Mesendoderm (in vitro differentiated cells): ENCODE data around the gene GATC.
A peak's percentile ranks its signal among the peaks of the same experiment; 100 is the strongest.
"Not testable (repeated sequence)": the region's sequence is repeated elsewhere in the genome, so short reads cannot be mapped to it uniquely, and the experiment has no call there.

Experiments
- DNase-seq: peaks from one replicate; pipeline ENCODE4 v3.0.0; 2013
- H2AK5ac ChIP-seq: 2 replicates; pipeline ENCODE4 v1.6.1; 2013; ENCODE audit warnings: low read length, inconsistent platforms
- H2BK120ac ChIP-seq: 2 replicates; pipeline ENCODE4 v1.6.1; 2013; ENCODE audit warnings: low read depth, mild to moderate bottlenecking, low read length, moderate library complexity, mixed read lengths
- H2BK15ac ChIP-seq: replicated peaks from 2 replicates; pipeline ENCODE4 v1.6.1; 2013; ENCODE audit warnings: low read depth, mild to moderate bottlenecking, moderate library complexity
- H2BK5ac ChIP-seq: 2 replicates; pipeline ENCODE4 v1.6.1; 2013; ENCODE audit warnings: low read length, inconsistent platforms
- H3K18ac ChIP-seq: 2 replicates; pipeline ENCODE4 v1.6.1; 2013; ENCODE audit warnings: mild to moderate bottlenecking, low read length, mixed read lengths
- H3K23ac ChIP-seq: one replicate; pipeline ENCODE4 v1.6.1; 2013; ENCODE audit warnings: low read length
- H3K27ac ChIP-seq: 2 replicates; pipeline ENCODE4 v1.5.1; 2013; ENCODE audit warnings: low read depth, mild to moderate bottlenecking, inconsistent platforms, low read length, moderate library complexity
- H3K27me3 ChIP-seq: 2 replicates; pipeline ENCODE4 v1.6.1; 2013; ENCODE audit warnings: low read length, control low read depth, mild to moderate bottlenecking, inconsistent platforms; ENCODE audit not compliant: insufficient read depth, poor library complexity
- H3K36me3 ChIP-seq: 2 replicates; pipeline ENCODE4 v1.6.1; 2013; ENCODE audit warnings: low read length, inconsistent platforms; ENCODE audit not compliant: control insufficient read depth, insufficient read depth
- H3K4ac ChIP-seq: one replicate; pipeline ENCODE4 v1.6.1; 2013; ENCODE audit warnings: low read depth, mild to moderate bottlenecking, low read length, moderate library complexity
- H3K4me1 ChIP-seq: 2 replicates; pipeline ENCODE4 v1.6.1; 2013; ENCODE audit warnings: low read depth, low read length, inconsistent platforms; ENCODE audit not compliant: control insufficient read depth
- H3K4me2 ChIP-seq: 2 replicates; pipeline ENCODE4 v1.6.1; 2013; ENCODE audit warnings: low read length
- H3K4me3 ChIP-seq: 2 replicates; pipeline ENCODE4 v1.5.1; 2013; ENCODE audit warnings: mild to moderate bottlenecking, low read length
- H3K56ac ChIP-seq: one replicate; pipeline ENCODE4 v1.6.1; 2013; ENCODE audit warnings: low read length
- H3K79me1 ChIP-seq: 2 replicates; pipeline ENCODE4 v1.6.1; 2013; ENCODE audit warnings: low read length, inconsistent platforms
- H3K79me2 ChIP-seq: 2 replicates; pipeline ENCODE4 v1.6.1; 2013; ENCODE audit warnings: mild to moderate bottlenecking, low read length; ENCODE audit not compliant: control insufficient read depth, insufficient read depth
- H3K9ac ChIP-seq: 2 replicates; pipeline ENCODE4 v1.6.1; 2013; ENCODE audit warnings: low read length, inconsistent platforms
- H4K5ac ChIP-seq: one replicate; pipeline ENCODE4 v1.6.1; 2013; ENCODE audit warnings: low read length
- H4K8ac ChIP-seq: one replicate; pipeline ENCODE4 v1.6.1; 2013; ENCODE audit warnings: low read depth, mild to moderate bottlenecking, control low read depth, low read length, moderate library complexity
- WGBS: extraction: QIAGEN DNeasy Blood & Tissue Kit; methylation state at CpG from one replicate; pipeline ENCODE4 v1.1.7; 2013; ENCODE audit warnings: low lambda C conversion rate, missing lambda C conversion rate; ENCODE audit not compliant: insufficient coverage; ENCODE audit errors: extremely low coverage; 5-methylcytosine and 5-hydroxymethylcytosine counted together

The GATC gene

DNA sequence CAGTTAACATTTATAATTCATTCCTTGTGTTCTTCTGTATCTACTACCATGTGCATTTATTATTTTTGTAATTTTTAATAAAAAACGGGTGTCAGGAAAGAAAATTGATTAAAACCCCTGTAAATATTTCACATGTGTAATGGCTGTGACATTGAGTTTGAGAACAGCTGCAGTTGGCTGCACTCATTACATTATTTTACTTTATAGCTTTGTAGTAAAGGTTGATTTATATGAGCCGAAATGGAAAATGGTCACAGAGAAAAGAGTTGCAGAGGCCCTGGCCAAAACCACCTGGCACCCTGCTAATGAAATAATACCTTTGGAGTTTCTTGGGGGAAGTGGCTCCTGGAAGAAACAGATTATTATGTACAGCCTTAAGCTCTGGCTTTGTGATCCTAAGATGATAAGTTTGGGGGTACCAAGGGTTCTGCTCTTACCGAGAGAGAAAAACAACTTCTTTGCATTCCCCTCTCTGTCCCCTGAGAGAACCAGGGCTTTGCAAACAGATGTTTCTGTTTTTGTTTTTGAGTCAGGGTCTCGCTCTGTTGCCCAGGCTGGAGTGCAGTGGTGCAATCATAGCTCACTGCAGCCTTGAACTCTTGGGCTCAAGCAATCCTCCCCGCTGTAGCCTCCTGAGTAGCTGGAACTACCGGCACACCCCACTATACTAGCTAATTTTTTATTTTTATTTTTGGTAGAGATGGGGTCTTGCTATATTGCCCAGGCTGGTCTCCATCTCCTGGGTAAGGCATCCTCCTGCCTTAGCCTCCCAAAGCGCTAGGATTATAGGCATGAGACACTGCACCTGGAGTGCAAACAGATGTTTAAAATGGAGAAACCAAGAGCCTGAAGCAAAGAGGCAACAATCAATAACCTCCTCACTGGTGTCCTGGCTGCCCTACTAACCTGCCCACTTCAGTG is 40.0 kb downstream of the GATC start:
- Histone ChIP-seq H3K4me1 (no peaks in the 10 kb centered on the region), H2BK15ac (no peak overlapping the region), H3K18ac (no peak overlapping the region), H2AK5ac (no peak overlapping the region), H3K27ac (no peak overlapping the region), H4K8ac (no peak overlapping the region), H3K9ac (no peak overlapping the region), H3K79me2 (no peaks in the 10 kb centered on the region), H3K4me3 (no peak overlapping the region), H3K4me2 (no peak overlapping the region), H3K23ac (no peak overlapping the region), H3K79me1 (no peaks in the 10 kb centered on the region), H2BK5ac (no peak overlapping the region), H2BK120ac (no peak overlapping the region), H3K27me3 (no peaks in the 10 kb centered on the region), H3K36me3 (no peaks in the 10 kb centered on the region), H3K56ac (no peak overlapping the region), H4K5ac (no peak overlapping the region), H3K4ac (no peak overlapping the region)
- no peak for DNase-seq
- WGBS: no CpG with 5 or more reads among the region's 7 CpGs

DNA sequence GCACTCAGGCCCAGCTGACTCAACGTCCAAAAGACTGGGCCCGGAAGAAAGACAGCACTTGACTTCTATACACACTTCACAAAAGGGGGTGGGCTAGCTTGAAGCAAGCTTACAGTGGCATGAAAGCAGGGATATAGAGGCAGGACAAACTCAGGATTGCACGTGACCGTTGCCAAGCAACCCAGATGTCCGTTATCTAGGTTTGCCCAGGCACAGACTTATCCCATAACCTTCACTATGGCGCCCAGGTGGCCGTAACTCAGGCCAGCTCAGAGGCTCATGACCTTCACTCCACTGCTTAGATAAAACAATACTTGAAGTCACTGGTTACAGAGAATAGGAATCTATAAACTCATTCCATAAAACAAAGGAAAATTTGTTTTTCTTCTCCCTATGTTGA is 41.3 kb downstream of the GATC start:
- DNase-seq, H3K4me2 ChIP-seq, H3K27ac ChIP-seq: not testable (repeated sequence)

DNA sequence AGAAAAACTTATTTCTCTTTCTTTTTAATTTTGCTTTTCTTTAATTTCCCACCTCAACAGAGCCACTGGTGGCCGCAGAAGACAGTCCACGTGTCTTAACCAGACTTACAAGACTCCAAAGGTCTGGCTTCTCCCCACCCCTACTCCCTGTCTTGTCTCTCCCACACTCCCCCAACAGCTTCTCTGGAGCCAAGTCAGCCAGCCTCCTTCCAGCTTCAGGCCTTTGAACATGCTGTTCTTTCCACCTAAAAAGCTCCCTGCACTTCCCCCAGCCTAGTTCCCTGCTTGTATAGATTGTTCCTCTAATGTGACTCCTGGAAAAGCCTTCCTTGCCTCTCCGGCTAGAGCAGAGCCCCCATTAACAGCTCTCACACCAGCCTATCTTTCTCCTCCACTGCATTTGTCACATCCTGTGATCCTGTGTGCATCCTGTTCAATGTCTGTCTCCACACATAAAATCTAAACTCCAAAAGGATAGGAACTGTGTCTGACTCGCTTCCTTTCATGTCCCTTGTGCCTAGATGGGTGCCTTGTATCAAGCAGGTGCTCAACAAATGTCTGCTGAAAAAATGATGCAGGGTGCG is 41.9 kb downstream of the GATC start:
- Histone ChIP-seq H3K79me1 (no peaks in the 10 kb centered on the region), H3K4me2 (no peak overlapping the region), H3K4ac (no peak overlapping the region), H4K5ac (no peak overlapping the region), H3K79me2 (no peaks in the 10 kb centered on the region), H2BK120ac (no peak overlapping the region), H3K4me1 (no peaks in the 10 kb centered on the region), H2BK5ac (no peak overlapping the region), H2BK15ac (no peak overlapping the region), H4K8ac (no peak overlapping the region), H3K9ac (no peak overlapping the region), H3K18ac (no peak overlapping the region), H3K36me3 (no peaks in the 10 kb centered on the region), H3K27ac (no peak overlapping the region), H3K23ac (no peak overlapping the region), H2AK5ac (no peak overlapping the region), H3K56ac (no peak overlapping the region), H3K27me3 (no peaks in the 10 kb centered on the region), H3K4me3 (no peak overlapping the region)
- WGBS: no CpG with 5 or more reads among the region's 5 CpGs
- DNase-seq: no peak

More for the DNA sequence above, 41.3 kb downstream of the GATC start:
- not testable (repeated sequence) for H3K23ac ChIP-seq, H3K27me3 ChIP-seq, H3K79me1 ChIP-seq, H2BK15ac ChIP-seq, H3K4me3 ChIP-seq, H4K8ac ChIP-seq, H3K9ac ChIP-seq, H2BK5ac ChIP-seq, H3K18ac ChIP-seq, H3K56ac ChIP-seq, H3K79me2 ChIP-seq, H2BK120ac ChIP-seq, H4K5ac ChIP-seq, H3K4ac ChIP-seq, H2AK5ac ChIP-seq, H3K4me1 ChIP-seq, H3K36me3 ChIP-seq
- no CpG with 5 or more reads among the region's 7 CpGs for WGBS

GRCh38 chr12:120489018-120489417 is 42.8 kb downstream of the GATC start:
- no peak overlapping the region for H2BK5ac ChIP-seq
- H3K36me3 ChIP-seq: no peaks in the 10 kb centered on the region
- no peak overlapping the region for H2BK120ac ChIP-seq
- H3K4me3 ChIP-seq: no peak overlapping the region
- no peak overlapping the region for H3K18ac ChIP-seq
- no peaks in the 10 kb centered on the region for H3K4me1 ChIP-seq
- no peak overlapping the region for H3K27ac ChIP-seq
- H3K23ac ChIP-seq: no peak overlapping the region
- H3K79me1 ChIP-seq: no peaks in the 10 kb centered on the region
- H3K79me2 ChIP-seq: no peaks in the 10 kb centered on the region
- H4K5ac ChIP-seq: no peak overlapping the region
- no peak overlapping the region for H3K4ac ChIP-seq
- no peak overlapping the region for H3K56ac ChIP-seq
- H2AK5ac ChIP-seq: no peak overlapping the region
- no peak overlapping the region for H4K8ac ChIP-seq
- no peak for DNase-seq
- H3K27me3 ChIP-seq: no peaks in the 10 kb centered on the region
- H2BK15ac ChIP-seq: no peak overlapping the region
- WGBS: no CpG with 5 or more reads among the region's 4 CpGs
- H3K9ac ChIP-seq: no peak overlapping the region
- no peak overlapping the region for H3K4me2 ChIP-seq

DNA sequence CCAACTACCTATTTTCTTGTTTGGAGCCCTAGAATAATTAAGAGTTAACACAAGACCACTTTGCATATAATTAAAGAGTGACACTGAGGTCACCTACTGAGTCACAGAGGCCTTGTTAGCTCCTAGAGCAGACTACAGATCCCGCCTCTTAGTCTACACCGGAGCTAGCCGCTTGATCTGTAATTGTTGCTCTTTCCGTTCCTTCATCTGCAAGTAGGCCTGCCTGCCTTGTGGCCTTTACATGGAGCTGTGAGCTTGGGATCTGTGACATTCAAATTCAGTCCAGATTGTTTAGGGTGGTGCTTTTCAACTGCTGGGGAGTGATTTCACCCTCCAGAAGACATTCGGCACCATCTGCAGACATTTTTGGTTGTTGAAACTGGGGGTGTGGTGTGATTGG is 44.1 kb downstream of the GATC start:
- H2BK15ac ChIP-seq: no peak overlapping the region
- no peak overlapping the region for H3K4me2 ChIP-seq
- H4K8ac ChIP-seq: no peak overlapping the region
- no peak overlapping the region for H2BK5ac ChIP-seq
- no peaks in the 10 kb centered on the region for H3K27me3 ChIP-seq
- peak; percentile 22 for DNase-seq
- H3K79me2 ChIP-seq: no peaks in the 10 kb centered on the region
- no peak overlapping the region for H3K4me3 ChIP-seq
- no peak overlapping the region for H2AK5ac ChIP-seq
- no peak overlapping the region for H3K23ac ChIP-seq
- no peaks in the 10 kb centered on the region for H3K4me1 ChIP-seq
- H4K5ac ChIP-seq: no peak overlapping the region
- no peak overlapping the region for H2BK120ac ChIP-seq
- H3K18ac ChIP-seq: no peak overlapping the region
- no peak overlapping the region for H3K9ac ChIP-seq
- no peak overlapping the region for H3K27ac ChIP-seq
- no peak overlapping the region for H3K4ac ChIP-seq
- no peaks in the 10 kb centered on the region for H3K36me3 ChIP-seq
- no CpG with 5 or more reads among the region's 5 CpGs for WGBS
- H3K56ac ChIP-seq: no peak overlapping the region
- H3K79me1 ChIP-seq: no peaks in the 10 kb centered on the region
